Lower lobe of right lung (tissue), 2 donors: ENCODE measurements around the gene THSD7A. TPM values are rescaled to one million over a fixed set of nuclear protein-coding genes. Genes with fewer than 3 reads are reported as not detected.

Experiments
- ATAC-seq, 2 donors: fragments of 200-7000 bp; cut with Tn5 transposase; one replicate each; pipeline ENCODE4 v1.9.1; 2020 to 2022; ENCODE audit warnings: mild to moderate bottlenecking in 2 of 2, moderate library complexity in 2 of 2
- DNase-seq: peaks from one replicate; pipeline ENCODE4 v3.0.0-alpha.2; 2020
- H3K27ac ChIP-seq: fragments of 200-600 bp; one replicate; pipeline ENCODE4 v1.8.0; 2022
- H3K27me3 ChIP-seq: fragments of 200-600 bp; one replicate; pipeline ENCODE4 v1.8.0; 2022; ENCODE audit warnings: low read depth
- H3K36me3 ChIP-seq: fragments of 200-600 bp; one replicate; pipeline ENCODE4 v1.8.0; 2022; ENCODE audit warnings: mild to moderate bottlenecking
- H3K4me1 ChIP-seq: fragments of 200-600 bp; one replicate; pipeline ENCODE4 v1.8.0; 2022
- H3K4me3 ChIP-seq: fragments of 200-600 bp; one replicate; pipeline ENCODE4 v1.8.0; 2022; ENCODE audit warnings: mild to moderate bottlenecking
- H3K9me3 ChIP-seq: fragments of 200-600 bp; one replicate; pipeline ENCODE4 v1.8.0; 2022
- CTCF ChIP-seq: fragments of 200-600 bp; IDR thresholded peaks from one replicate; pipeline ENCODE4 v1.8.0; 2022; ENCODE audit warnings: antibody characterized with exemption, mild to moderate bottlenecking
- intact Hi-C: fragments of 100-400 bp; cut with DNase I; formaldehyde crosslinking; loops from one replicate; pipeline ENCODE4 v1.11.0; 2022
- total RNA-seq: library from RNA; stranded (reverse); fragmentation: NEBNext Ultra II Directional; extraction: Animal tissue kit (Norgen Biotek cat#: 25700); gene quantifications from one replicate; pipeline ENCODE4 v1.2.1, GENCODE V29; 2021
- donor health status: DM: no; HTN: yes; CAD: no; lungs with severe emphysema.

Gene THSD7A
- total RNA-seq, 1 donor from 2014 or later: 7.2 TPM

- DNase-seq (no peak), ATAC-seq (no peak)
- Histone ChIP-seq H3K36me3 (no peaks in the 10 kb centered on the region), H3K9me3 (no peaks in the 10 kb centered on the region), H3K27ac (no peak overlapping the region), H3K4me1 (no peaks in the 10 kb centered on the region), H3K27me3 (no peaks in the 10 kb centered on the region), H3K4me3 (no peak overlapping the region)
- TF ChIP-seq CTCF: no peak
- intact Hi-C loops: no loop called here
Measured at GRCh38 chr7:11466517-11467105, 365.4 kb downstream of the THSD7A start.

- no peak for ATAC-seq
- H3K36me3 ChIP-seq: no peaks in the 10 kb centered on the region
- intact Hi-C loops: no loop called here
- no peaks in the 10 kb centered on the region for H3K4me1 ChIP-seq
- H3K27ac ChIP-seq: no peak overlapping the region
- H3K27me3 ChIP-seq: no peaks in the 10 kb centered on the region
- no peak for TF ChIP-seq CTCF
- DNase-seq: no peak
- H3K4me3 ChIP-seq: no peak overlapping the region
- H3K9me3 ChIP-seq: no peaks in the 10 kb centered on the region
Measured at GRCh38 chr7:11464624-11465023, 367.4 kb downstream of the THSD7A start.

GRCh38 chr7:11461946-11462345, 370.1 kb downstream of the THSD7A start:
- DNase-seq (no peak), ATAC-seq (no peak)
- no peaks in the 10 kb centered on the region for H3K9me3 ChIP-seq
- no peaks in the 10 kb centered on the region for H3K4me1 ChIP-seq
- no peaks in the 10 kb centered on the region for H3K27me3 ChIP-seq
- H3K4me3 ChIP-seq: no peak overlapping the region
- H3K36me3 ChIP-seq: no peaks in the 10 kb centered on the region
- intact Hi-C loops: no loop called here
- TF ChIP-seq CTCF: no peak
- H3K27ac ChIP-seq: no peak overlapping the region

- intact Hi-C loops: no loop called here
- no peaks in the 10 kb centered on the region for H3K9me3 ChIP-seq
- DNase-seq (no peak), ATAC-seq (peak in 1 of 2 donors; percentile 14)
- H3K36me3 ChIP-seq: no peaks in the 10 kb centered on the region
- peak overlapping the region; percentile 32 for H3K27ac ChIP-seq
- H3K4me1 ChIP-seq: no peaks in the 10 kb centered on the region
- no peak overlapping the region for H3K4me3 ChIP-seq
- H3K27me3 ChIP-seq: no peaks in the 10 kb centered on the region
- no peak for TF ChIP-seq CTCF
Measured at GRCh38 chr7:11458736-11459483, 373.1 kb downstream of the THSD7A start.

GRCh38 chr7:11457419-11457818, 374.6 kb downstream of the THSD7A start:
- TF ChIP-seq CTCF: no peak
- Histone ChIP-seq H3K4me1 (no peaks in the 10 kb centered on the region), H3K9me3 (no peaks in the 10 kb centered on the region), H3K27ac (no peak overlapping the region), H3K27me3 (no peaks in the 10 kb centered on the region), H3K36me3 (no peaks in the 10 kb centered on the region), H3K4me3 (no peak overlapping the region)
- intact Hi-C loops: no loop called here
- DNase-seq: no peak
- no peak for ATAC-seq
